Adrenal gland (tissue), 12 donors: Measurements from ENCODE around the gene GABRB3. TPM values are rescaled to one million over a fixed set of nuclear protein-coding genes. Genes with fewer than 3 reads are reported as not detected.

ENCODE experiments used
- DNase-seq, 7 donors: peaks; one replicate each; pipeline ENCODE4 v3.0.0-alpha.2; 2019 to 2020
- H3K27ac ChIP-seq, 5 donors: fragments of 200-600 bp; sonication (generic) in 4 of 5; 1 replicate in 3 of 5; 2 replicates in 2 of 5; pipeline versions ENCODE4 v1.5.1 to v1.8.0; 2016 to 2020; ENCODE audit warnings: mild to moderate bottlenecking in 1 of 5
- H3K27me3 ChIP-seq: fragments of 200-600 bp; 2 replicates; pipeline ENCODE4 v1.8.0; 2021
- H3K36me3 ChIP-seq, 2 donors: fragments of 200-600 bp; replicated peaks in 1 of 2; 1 replicate in 1 of 2; 2 replicates in 1 of 2; pipeline versions ENCODE4 v1.5.1 to v1.8.0; 2018 to 2022
- H3K4me1 ChIP-seq, 2 donors: fragments of 200-600 bp; replicated peaks in 1 of 2; 1 replicate in 1 of 2; 2 replicates in 1 of 2; pipeline versions ENCODE4 v1.5.1 to v1.8.0; 2018 to 2021
- H3K4me3 ChIP-seq, 4 donors: fragments of 200-600 bp; sonication (generic) in 3 of 4; one replicate each; pipeline ENCODE4 v1.5.1; 2016 to 2018
- H3K9me3 ChIP-seq, 3 donors: fragments of 200-600 bp; sonication (generic) in 1 of 3; replicated peaks in 1 of 3; 1 replicate in 2 of 3; 2 replicates in 1 of 3; pipeline versions ENCODE4 v1.5.1 to v1.8.0; 2016 to 2021
- POLR2A ChIP-seq, 2 donors: fragments of 450-650 bp; IDR thresholded peaks; one replicate each; pipeline ENCODE4 v1.6.1; 2017; ENCODE audit warnings: antibody characterized with exemption in 2 of 2, mild to moderate bottlenecking in 2 of 2, moderate library complexity in 1 of 2
- WGBS, 4 donors: extraction: QIAGEN DNeasy Blood & Tissue Kit in 2 of 4; methylation state at CpG; one replicate each; pipeline versions ENCODE4 v1.1.5 to v1.1.7; 2013 to 2017; 5-methylcytosine and 5-hydroxymethylcytosine counted together
- intact Hi-C, 2 donors: fragments of 100-400 bp; cut with DNase I; formaldehyde crosslinking; loops; one replicate each; pipeline versions ENCODE4 v1.14.1 to v1.15.0; 2022 to 2023
- polyA plus RNA-seq, 3 donors: library from polyadenylated mRNA; stranded (reverse); fragments of 200-250 nt in 2 of 3; fragments of 350-450 nt in 1 of 3; fragmentation: Illumina TruSeq in 1 of 3; extraction: RNeasy Lipid Tissue Mini Kit (QIAGEN cat#74804) in 1 of 3; gene quantifications; one replicate each; pipeline ENCODE4 v1.2.3, GENCODE V29; 2013 to 2014
- total RNA-seq, 9 donors: library from RNA; depleted of rRNA in 4 of 9; stranded (reverse); fragments of >200 nt in 4 of 9; fragments of 120-200 nt in 1 of 9; fragmentation: NEBNext Ultra II Directional in 1 of 9; extraction: Animal tissue kit (Norgen Biotek cat#: 25700) in 1 of 9; gene quantifications; one replicate each; pipeline versions ENCODE4 v1.1.0 to v1.2.4, GENCODE V29; 2013 to 2023
- TF ChIP-seq, protein P1 (sequence below), 6 experiments: fragments of 450-650 bp in 4 of 6; fragments of 200-600 bp in 2 of 6; sonication (generic) in 1 of 6; IDR thresholded peaks; 1 replicate in 5 of 6; 2 replicates in 1 of 6; pipeline versions ENCODE4 v1.5.1 to v1.8.0; 2016 to 2021; ENCODE audit warnings: antibody characterized with exemption in 6 of 6, mild to moderate bottlenecking in 2 of 6, moderate library complexity in 1 of 6
- donor health status: healthy with polysubstance abuse.
- donor health status: Bipolar disorder and iron deficiency.
- donor health status: DM: yes; HTN: yes; CAD: no.
- donor health status: DM: no; HTN: no; CAD: no.
- donor health status: DM: no; HTN: no; CAD: no.
- donor health status: DM: yes; HTN: yes; CAD: no.

The GABRB3 gene
- total and polyA plus RNA-seq, 12 donors = 0.95 to 13.3 (median 2.8) TPM

GRCh38 chr15:26562336-26562735 is 210.5 kb downstream of the GABRB3 start:
- Histone ChIP-seq H3K36me3 (no peaks in the 10 kb centered on the region), H3K9me3 (no peaks in the 10 kb centered on the region), H3K27ac (no peak overlapping the region), H3K27me3 (no peaks in the 10 kb centered on the region), H3K4me3 (no peak overlapping the region), H3K4me1 (no peaks in the 10 kb centered on the region)
- no peak for DNase-seq
- WGBS, 4 donors = 78 to 94% (median 80%) methylated on average over 2 of the region's 2 CpGs
- intact Hi-C loops = no loop called here
- TF ChIP-seq, protein P1, sequence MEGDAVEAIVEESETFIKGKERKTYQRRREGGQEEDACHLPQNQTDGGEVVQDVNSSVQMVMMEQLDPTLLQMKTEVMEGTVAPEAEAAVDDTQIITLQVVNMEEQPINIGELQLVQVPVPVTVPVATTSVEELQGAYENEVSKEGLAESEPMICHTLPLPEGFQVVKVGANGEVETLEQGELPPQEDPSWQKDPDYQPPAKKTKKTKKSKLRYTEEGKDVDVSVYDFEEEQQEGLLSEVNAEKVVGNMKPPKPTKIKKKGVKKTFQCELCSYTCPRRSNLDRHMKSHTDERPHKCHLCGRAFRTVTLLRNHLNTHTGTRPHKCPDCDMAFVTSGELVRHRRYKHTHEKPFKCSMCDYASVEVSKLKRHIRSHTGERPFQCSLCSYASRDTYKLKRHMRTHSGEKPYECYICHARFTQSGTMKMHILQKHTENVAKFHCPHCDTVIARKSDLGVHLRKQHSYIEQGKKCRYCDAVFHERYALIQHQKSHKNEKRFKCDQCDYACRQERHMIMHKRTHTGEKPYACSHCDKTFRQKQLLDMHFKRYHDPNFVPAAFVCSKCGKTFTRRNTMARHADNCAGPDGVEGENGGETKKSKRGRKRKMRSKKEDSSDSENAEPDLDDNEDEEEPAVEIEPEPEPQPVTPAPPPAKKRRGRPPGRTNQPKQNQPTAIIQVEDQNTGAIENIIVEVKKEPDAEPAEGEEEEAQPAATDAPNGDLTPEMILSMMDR (IDR thresholded peaks at IDR 0.05) = no peak
- TF ChIP-seq POLR2A (IDR thresholded peaks at IDR 0.05) = no peak

GRCh38 chr15:26561896-26562295 is 211.0 kb downstream of the GABRB3 start:
- no peak for TF ChIP-seq POLR2A (IDR thresholded peaks at IDR 0.05)
- TF ChIP-seq, protein P1 (IDR thresholded peaks at IDR 0.05) = no peak
- H3K4me1 ChIP-seq = no peaks in the 10 kb centered on the region
- intact Hi-C loops = no loop called here
- no peaks in the 10 kb centered on the region for H3K36me3 ChIP-seq
- DNase-seq = no peak
- H3K9me3 ChIP-seq = no peaks in the 10 kb centered on the region
- H3K27me3 ChIP-seq = no peaks in the 10 kb centered on the region
- no peak overlapping the region for H3K4me3 ChIP-seq
- H3K27ac ChIP-seq = no peak overlapping the region
- WGBS, 4 donors = 80 to 85% (median 82%) methylated on average over 7 of the region's 7 CpGs

- H3K4me1 ChIP-seq = no peaks in the 10 kb centered on the region
- no peaks in the 10 kb centered on the region for H3K27me3 ChIP-seq
- no peak overlapping the region for H3K27ac ChIP-seq
- no peak overlapping the region for H3K4me3 ChIP-seq
- no peaks in the 10 kb centered on the region for H3K9me3 ChIP-seq
- 30 to 47% (median 41%) methylated on average over 5 of the region's 5 CpGs for WGBS, 4 donors
- intact Hi-C loops = no loop called here
- no peaks in the 10 kb centered on the region for H3K36me3 ChIP-seq
- DNase-seq = no peak
- TF ChIP-seq POLR2A (IDR thresholded peaks at IDR 0.05) = no peak
- TF ChIP-seq, protein P1 (IDR thresholded peaks at IDR 0.05) = no peak
These were observed 211.7 kb downstream of the GABRB3 start for GRCh38 chr15:26561130-26561529.

- Histone ChIP-seq H3K36me3 (no peaks in the 10 kb centered on the region), H3K4me3 (no peak overlapping the region), H3K27ac (no peak overlapping the region), H3K9me3 (no peaks in the 10 kb centered on the region), H3K27me3 (no peaks in the 10 kb centered on the region), H3K4me1 (no peaks in the 10 kb centered on the region)
- 74 to 84% (median 79%) methylated on average over 3 of the region's 3 CpGs for WGBS, 4 donors
- TF ChIP-seq POLR2A (IDR thresholded peaks at IDR 0.05) = no peak
- TF ChIP-seq, protein P1 (IDR thresholded peaks at IDR 0.05) = no peak
- no peak for DNase-seq
- intact Hi-C loops = no loop called here
These were observed 217.0 kb downstream of the GABRB3 start for GRCh38 chr15:26555898-26556297.
